H1 (cell line): ENCODE measurements around the gene CELF2. TPM values are rescaled to one million over a fixed set of nuclear protein-coding genes. Genes with fewer than 3 reads are reported as not detected.

Source experiments
- CTCF ChIA-PET: fragments of 300-600 bp; sonication (Branson Sonifier 250); formaldehyde crosslinking; loops from one replicate; lab custom pipeline; 2021; ENCODE audit not compliant: partially characterized antibody; lab: Charles Lee
- POLR2A ChIA-PET: fragments of 300-600 bp; sonication (Branson Sonifier 250); formaldehyde crosslinking; loops from one replicate; lab custom pipeline; 2021; ENCODE audit warnings: inconsistent platforms; ENCODE audit not compliant: partially characterized antibody; lab: Charles Lee
- DNase-seq, 2 experiments: peaks; one replicate each; pipeline versions ENCODE4 v3.0.0 to v3.0.0-alpha.2; 2010 to 2022; ENCODE audit warnings: low spot score in 2 of 2, low read depth in 1 of 2, mixed read lengths in 1 of 2
- FAIRE-seq: peaks from 2 replicates; lab custom pipeline; 2011; peaks lifted over from hg19 to GRCh38; lab: Jason Lieb, UNC
- H2AFZ ChIP-seq: 2 replicates; pipeline ENCODE4 v1.8.1; 2012; ENCODE audit warnings: low read length, inconsistent platforms
- H2AK5ac ChIP-seq: 2 replicates; pipeline ENCODE4 v1.6.1; 2013; ENCODE audit warnings: low read depth, low read length
- H2BK120ac ChIP-seq: replicated peaks from 2 replicates; pipeline ENCODE3; 2013; ENCODE audit warnings: low read depth, low read length, inconsistent platforms
- H2BK12ac ChIP-seq: 2 replicates; pipeline ENCODE4 v1.6.1; 2013; ENCODE audit warnings: low read depth, low read length
- H2BK15ac ChIP-seq: 2 replicates; pipeline ENCODE4 v1.6.1; 2013; ENCODE audit warnings: low read length
- H2BK20ac ChIP-seq: 2 replicates; pipeline ENCODE4 v1.6.1; 2013; ENCODE audit warnings: low read length
- H2BK5ac ChIP-seq: 2 replicates; pipeline ENCODE4 v1.6.1; 2013; ENCODE audit warnings: low read depth, low read length
- H3K14ac ChIP-seq: 2 replicates; pipeline ENCODE4 v1.6.1; 2013; ENCODE audit warnings: inconsistent platforms; ENCODE audit not compliant: insufficient read length
- H3K18ac ChIP-seq: 2 replicates; pipeline ENCODE4 v1.6.1; 2013; ENCODE audit warnings: low read length; ENCODE audit errors: extremely low read depth
- H3K23ac ChIP-seq: 2 replicates; pipeline ENCODE4 v1.6.1; 2013; ENCODE audit warnings: inconsistent platforms; ENCODE audit not compliant: insufficient read length
- H3K23me2 ChIP-seq: 2 replicates; pipeline ENCODE4 v1.6.1; 2013; ENCODE audit warnings: low read depth, low read length
- H3K27ac ChIP-seq: 2 replicates; pipeline ENCODE4 v1.6.1; 2011; ENCODE audit warnings: low read depth, low read length, inconsistent platforms
- H3K27me3 ChIP-seq, 4 experiments: replicated peaks in 1 of 4; 1 replicate in 1 of 4; 2 replicates in 3 of 4; pipeline versions ENCODE4 v1.6.1 to v1.8.1; 2011 to 2013; ENCODE audit warnings: low read length in 3 of 4, mild to moderate bottlenecking in 3 of 4, inconsistent platforms in 2 of 4, mixed read lengths in 2 of 4, moderate library complexity in 1 of 4; ENCODE audit not compliant: control insufficient read depth in 3 of 4, insufficient read depth in 3 of 4; ENCODE audit errors: extremely low read depth in 1 of 4
- H3K36me3 ChIP-seq, 4 experiments: 2 replicates each; pipeline versions ENCODE4 v1.6.1 to v1.8.1; 2011 to 2013; ENCODE audit warnings: mild to moderate bottlenecking in 4 of 4, low read length in 3 of 4, moderate library complexity in 2 of 4, control low read depth in 1 of 4, inconsistent platforms in 1 of 4; ENCODE audit not compliant: insufficient read depth in 4 of 4, control insufficient read depth in 2 of 4
- H3K4ac ChIP-seq: replicated peaks from 2 replicates; pipeline ENCODE3; 2013; ENCODE audit warnings: low read length, low read depth, mixed read lengths, inconsistent platforms; ENCODE audit not compliant: insufficient read length
- H3K4me1 ChIP-seq, 4 experiments: replicated peaks in 1 of 4; 1 replicate in 1 of 4; 2 replicates in 3 of 4; pipeline versions ENCODE4 v1.6.1 to v1.8.1; 2011 to 2013; ENCODE audit warnings: low read length in 3 of 4, inconsistent platforms in 2 of 4, mixed read lengths in 1 of 4; ENCODE audit not compliant: insufficient read depth in 4 of 4, control insufficient read depth in 3 of 4
- H3K4me2 ChIP-seq, 2 experiments: 2 replicates each; pipeline versions ENCODE4 v1.6.1 to v1.8.1; 2011 to 2013; ENCODE audit warnings: low read depth in 2 of 2, low read length in 2 of 2, control low read depth in 1 of 2, inconsistent platforms in 1 of 2, mild to moderate bottlenecking in 1 of 2; ENCODE audit not compliant: insufficient read depth in 1 of 2
- H3K4me3 ChIP-seq, 4 experiments: fragments of 200-600, 300-600 bp in 1 of 4; sonication (generic), shearing (Covaris generic), sonication (Bioruptor Twin) in 1 of 4; 2 replicates each; pipeline versions ENCODE4 v1.5.1 to v1.8.1; 2011 to 2016; ENCODE audit warnings: low read length in 4 of 4, low read depth in 3 of 4, control low read depth in 2 of 4, inconsistent platforms in 2 of 4, mild to moderate bottlenecking in 2 of 4, mixed read lengths in 1 of 4, moderate library complexity in 1 of 4; ENCODE audit not compliant: insufficient read depth in 2 of 4; ENCODE audit errors: extremely low read depth in 1 of 4
- H3K56ac ChIP-seq: replicated peaks from 2 replicates; pipeline ENCODE3; 2013; ENCODE audit warnings: low read depth, mild to moderate bottlenecking, mixed read lengths, low read length, inconsistent platforms; ENCODE audit not compliant: insufficient read length
- H3K79me1 ChIP-seq: 2 replicates; pipeline ENCODE4 v1.6.1; 2013; ENCODE audit warnings: low read depth, low read length, control low read depth
- H3K79me2 ChIP-seq, 2 experiments: 2 replicates each; pipeline versions ENCODE4 v1.6.1 to v1.8.1; 2012 to 2013; ENCODE audit warnings: low read length in 2 of 2, mild to moderate bottlenecking in 2 of 2, inconsistent platforms in 1 of 2; ENCODE audit not compliant: insufficient read depth in 2 of 2, control insufficient read depth in 1 of 2
- H3K9ac ChIP-seq, 4 experiments: replicated peaks in 1 of 4; 1 replicate in 1 of 4; 2 replicates in 3 of 4; pipeline versions ENCODE4 v1.6.1 to v1.8.1; 2011 to 2013; ENCODE audit warnings: low read depth in 3 of 4, low read length in 3 of 4, control low read depth in 2 of 4, mild to moderate bottlenecking in 2 of 4, moderate library complexity in 2 of 4, inconsistent platforms in 1 of 4; ENCODE audit errors: extremely low read depth in 1 of 4
- H3K9me3 ChIP-seq, 2 experiments: 2 replicates each; pipeline versions ENCODE4 v1.6.1 to v1.8.1; 2012 to 2013; ENCODE audit warnings: mild to moderate bottlenecking in 2 of 2, moderate library complexity in 2 of 2, control low read depth in 1 of 2, inconsistent platforms in 1 of 2, low read depth in 1 of 2, low read length in 1 of 2, mixed read lengths in 1 of 2; ENCODE audit not compliant: insufficient read depth in 2 of 2
- H4K20me1 ChIP-seq, 2 experiments: replicated peaks in 1 of 2; 2 replicates each; pipeline versions ENCODE3 to v1.8.1; 2011 to 2013; ENCODE audit warnings: inconsistent platforms in 2 of 2, low read length in 2 of 2, mild to moderate bottlenecking in 1 of 2; ENCODE audit not compliant: insufficient read depth in 2 of 2, control insufficient read depth in 1 of 2
- H4K5ac ChIP-seq: 2 replicates; pipeline ENCODE4 v1.6.1; 2013; ENCODE audit warnings: low read length, low read depth, mixed read lengths, inconsistent platforms; ENCODE audit not compliant: insufficient read length
- H4K8ac ChIP-seq: 2 replicates; pipeline ENCODE4 v1.8.0; 2013; ENCODE audit warnings: mild to moderate bottlenecking, moderate library complexity, low read length, inconsistent platforms; ENCODE audit not compliant: insufficient read depth; ENCODE audit errors: extremely low read depth
- H4K91ac ChIP-seq: replicated peaks from 2 replicates; pipeline ENCODE3; 2013; ENCODE audit warnings: low read length, mixed read lengths, inconsistent platforms; ENCODE audit not compliant: insufficient read length
- NANOG ChIP-seq: IDR thresholded peaks from 2 replicates; pipeline ENCODE4 v1.6.1; 2011; ENCODE audit warnings: low read length, low read depth, mild to moderate bottlenecking, inconsistent platforms; ENCODE audit not compliant: insufficient read depth, poor library complexity, severe bottlenecking
- NRF1 ChIP-seq: IDR thresholded peaks from 2 replicates; pipeline ENCODE4 v1.6.1; 2011; ENCODE audit warnings: mild to moderate bottlenecking, low read depth, low read length, improper control_type of control experiment
- WGBS, 2 experiments: shearing (Covaris generic) in 1 of 2; methylation state at CpG; one replicate each; pipeline versions ENCODE4 v1.1.6 to v1.1.7; 2013 to 2015; ENCODE audit warnings: low lambda C conversion rate in 2 of 2, mixed read lengths in 2 of 2, inconsistent platforms in 1 of 2, low coverage in 1 of 2, missing lambda C conversion rate in 1 of 2; ENCODE audit not compliant: insufficient replicate concordance in 2 of 2, insufficient coverage in 1 of 2, insufficient read length in 1 of 2; ENCODE audit errors: extremely low coverage in 1 of 2, missing lambda C conversion rate in 1 of 2; 5-methylcytosine and 5-hydroxymethylcytosine counted together
- polyA plus RNA-seq, 7 experiments: library from polyadenylated mRNA; depleted of rRNA in 3 of 7; stranded (reverse) in 5 of 7; unstranded in 2 of 7; fragments of >200 nt in 5 of 7; fragments of 200-250 nt in 2 of 7; gene quantifications; 1 replicate in 5 of 7; 2 replicates in 1 of 7; 4 replicates in 1 of 7; pipeline versions ENCODE4 v1.2.1 to v1.2.3, GENCODE V29; 2011 to 2013; ENCODE audit warnings: missing spikeins in 2 of 7, mixed read lengths in 2 of 7
- total RNA-seq: library from RNA; stranded (reverse); fragmentation: NEBNext Ultra II Directional; extraction: Animal tissue kit (Norgen Biotek cat#: 25700); gene quantifications from 2 replicates; pipeline ENCODE4 v1.2.1, GENCODE V29; 2021

CELF2 gene
- total and polyA plus RNA-seq, 2 of the 8 experiments (the other 6 are each of a cell fraction or from before 2014, with no cell fraction given), result 18.3 to 22.7 TPM

- H3K4me3 ChIP-seq, result no peak overlapping the region
- H2BK120ac ChIP-seq, result no peak overlapping the region
- H3K27me3 ChIP-seq, result no peaks in the 10 kb centered on the region
- no peak overlapping the region for H3K23ac ChIP-seq
- H2BK5ac ChIP-seq, result no peak overlapping the region
- H2BK15ac ChIP-seq, result no peak overlapping the region
- no peak overlapping the region for H3K56ac ChIP-seq
- no peaks in the 10 kb centered on the region for H3K23me2 ChIP-seq
- 93% methylated on average over 4 of the region's 4 CpGs; no CpG with 5 or more reads in 1 of the 2 experiments for WGBS, 2 experiments
- no peak overlapping the region for H2AFZ ChIP-seq
- H3K79me1 ChIP-seq, result no peaks in the 10 kb centered on the region
- no peak overlapping the region for H2BK12ac ChIP-seq
- H3K18ac ChIP-seq, result no peak overlapping the region
- H4K5ac ChIP-seq, result no peak overlapping the region
- no peak overlapping the region for H3K9ac ChIP-seq
- no peak overlapping the region for H3K4ac ChIP-seq
- DNase-seq (no peak), FAIRE-seq (no peak)
- no peak overlapping the region for H2BK20ac ChIP-seq
- POLR2A ChIA-PET, result no interaction called here
- peaks cover 0 to 2% of the 10 kb centered on the region in 2 experiments; a peak in 1 of 4 replicates for H3K79me2 ChIP-seq
- H2AK5ac ChIP-seq, result no peak overlapping the region
- no peak overlapping the region for H3K4me2 ChIP-seq
- no peaks in the 10 kb centered on the region for H3K36me3 ChIP-seq
- no peaks in the 10 kb centered on the region for H3K9me3 ChIP-seq
- no peaks in the 10 kb centered on the region for H4K20me1 ChIP-seq
- CTCF ChIA-PET, result no interaction called here
- no peak overlapping the region for H4K8ac ChIP-seq
- no peak overlapping the region for H3K27ac ChIP-seq
- H3K4me1 ChIP-seq, result no peaks in the 10 kb centered on the region
- no peak overlapping the region for H4K91ac ChIP-seq
- H3K14ac ChIP-seq, result no peak overlapping the region
- TF ChIP-seq NRF1 (no peak), NANOG (no peak)
Observed at GRCh38 chr10:11116361-11116760, 98.7 kb downstream of the CELF2 start.
